Measurements from ENCODE around the gene CYB5B. TPM values are rescaled to one million over a fixed set of nuclear protein-coding genes. Genes with fewer than 3 reads are reported as not detected.

CYB5B gene
- total and polyA plus RNA-seq, 7 donors = 42.1 to 92.8 (median 54.5) TPM

DNA sequence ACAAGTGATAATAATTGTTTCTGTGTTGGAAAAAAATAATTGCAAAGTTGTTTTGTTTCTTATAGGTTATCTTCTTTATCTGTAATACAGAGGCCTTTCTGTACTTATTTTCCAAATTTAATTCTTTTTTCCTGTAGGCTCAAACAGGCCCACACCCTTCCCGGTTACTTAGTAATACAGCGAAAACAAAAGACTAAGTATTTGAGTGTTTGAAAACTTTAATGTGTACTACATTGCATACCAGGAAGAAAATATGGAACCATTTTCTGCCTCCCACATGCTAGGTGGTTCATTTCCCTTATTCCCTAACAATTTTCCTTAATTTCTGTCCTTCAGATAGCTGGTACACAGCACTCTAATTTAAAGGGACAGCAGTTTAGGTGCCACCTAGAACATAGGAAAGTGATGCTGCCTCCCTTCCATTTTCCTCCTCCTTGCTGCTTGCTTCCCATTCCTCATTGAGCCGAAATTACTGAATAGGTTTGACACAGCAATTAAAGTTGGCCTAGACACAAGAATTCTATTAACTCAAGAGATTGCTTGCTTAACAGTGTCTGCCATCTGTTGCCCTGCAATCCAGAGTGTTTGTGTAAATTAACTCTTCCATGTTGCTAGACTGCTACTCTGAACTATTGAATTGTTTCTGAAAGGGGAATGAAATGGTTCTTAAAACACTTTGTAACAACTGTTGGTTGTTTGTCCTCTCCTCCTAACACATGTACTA lies 24.2 kb downstream of the CYB5B start:
- TF ChIP-seq, protein P1, sequence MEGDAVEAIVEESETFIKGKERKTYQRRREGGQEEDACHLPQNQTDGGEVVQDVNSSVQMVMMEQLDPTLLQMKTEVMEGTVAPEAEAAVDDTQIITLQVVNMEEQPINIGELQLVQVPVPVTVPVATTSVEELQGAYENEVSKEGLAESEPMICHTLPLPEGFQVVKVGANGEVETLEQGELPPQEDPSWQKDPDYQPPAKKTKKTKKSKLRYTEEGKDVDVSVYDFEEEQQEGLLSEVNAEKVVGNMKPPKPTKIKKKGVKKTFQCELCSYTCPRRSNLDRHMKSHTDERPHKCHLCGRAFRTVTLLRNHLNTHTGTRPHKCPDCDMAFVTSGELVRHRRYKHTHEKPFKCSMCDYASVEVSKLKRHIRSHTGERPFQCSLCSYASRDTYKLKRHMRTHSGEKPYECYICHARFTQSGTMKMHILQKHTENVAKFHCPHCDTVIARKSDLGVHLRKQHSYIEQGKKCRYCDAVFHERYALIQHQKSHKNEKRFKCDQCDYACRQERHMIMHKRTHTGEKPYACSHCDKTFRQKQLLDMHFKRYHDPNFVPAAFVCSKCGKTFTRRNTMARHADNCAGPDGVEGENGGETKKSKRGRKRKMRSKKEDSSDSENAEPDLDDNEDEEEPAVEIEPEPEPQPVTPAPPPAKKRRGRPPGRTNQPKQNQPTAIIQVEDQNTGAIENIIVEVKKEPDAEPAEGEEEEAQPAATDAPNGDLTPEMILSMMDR (IDR thresholded peaks at IDR 0.05) = no peak
- Histone ChIP-seq H3K4me3 (no peak overlapping the region), H3K9me3 (no peaks in the 10 kb centered on the region), H3K36me3 (ENCODE audit: insufficient read depth in 1 of 2, low read depth in 1 of 2) (peaks cover 0 to 10% of the 10 kb centered on the region in 2 donors), H3K4me1 (peaks cover 37% of the 10 kb centered on the region), H3K27me3 (ENCODE audit: insufficient read depth in 3 of 3, low read length in 2 of 3) (no peaks in the 10 kb centered on the region), H3K27ac (peak overlapping the region; percentile 60)
- ATAC-seq (peak; percentile 73 to 79 (median 78)), DNase-seq (no peak)
- WGBS, 3 donors = 38 to 42% (median 41%) methylated on average over 3 of the region's 3 CpGs
- intact Hi-C loops (cut with DNase I) = no loop called here

DNA sequence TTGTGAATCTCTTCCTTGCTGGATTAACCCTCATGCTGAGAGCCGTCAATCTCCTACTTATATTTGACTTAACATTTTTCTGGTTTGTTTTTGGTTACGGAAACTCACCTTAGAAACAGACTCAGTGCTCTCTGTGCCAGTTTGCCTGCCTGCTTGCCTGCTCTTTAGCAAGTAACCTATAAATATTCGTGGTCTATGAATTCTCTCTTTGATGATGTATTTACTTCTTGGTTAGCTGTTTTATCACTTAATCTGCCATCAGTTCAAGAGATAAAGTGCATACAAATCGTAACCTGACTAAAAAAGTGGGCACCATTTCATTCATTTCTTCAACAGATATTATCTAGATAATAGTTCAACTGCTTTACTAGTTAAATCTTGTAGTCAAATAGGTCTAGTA lies 26.7 kb downstream of the CYB5B start:
- 65 to 83% (median 78%) methylated on average over 4 of the region's 4 CpGs for WGBS, 3 donors

DNA sequence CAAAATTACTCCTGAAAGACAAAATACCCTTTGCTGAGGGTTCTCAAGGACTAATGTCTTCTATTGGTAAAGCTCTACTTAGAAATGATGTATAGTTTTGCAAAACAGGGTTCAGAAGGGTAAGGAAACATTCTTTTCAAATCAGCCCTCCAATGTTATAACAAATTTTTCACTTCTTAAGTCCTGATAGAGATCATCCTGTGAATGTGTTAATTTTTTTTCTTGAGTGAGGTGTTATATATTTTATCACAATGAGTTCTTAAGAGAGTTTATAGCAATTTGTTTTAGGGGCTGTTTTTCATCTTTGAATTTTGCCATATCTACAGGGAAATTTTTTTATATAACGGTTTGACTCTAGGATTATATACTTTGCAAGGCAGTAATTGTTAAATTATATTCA lies 29.5 kb downstream of the CYB5B start:
- TF ChIP-seq, protein P1 (IDR thresholded peaks at IDR 0.05) = no peak
- H3K4me1 ChIP-seq = peaks cover 6% of the 10 kb centered on the region
- no peak overlapping the region for H3K4me3 ChIP-seq
- intact Hi-C loops (cut with DNase I) = no loop called here
- DNase-seq = no peak
- H3K36me3 ChIP-seq (ENCODE audit: insufficient read depth in 1 of 2, low read depth in 1 of 2) = peaks cover 0 to 4% of the 10 kb centered on the region in 2 donors
- H3K9me3 ChIP-seq = no peaks in the 10 kb centered on the region
- 55 to 88% (median 87%) methylated on average over 1 of the region's 1 CpG for WGBS, 3 donors
- ATAC-seq = no peak
- no peaks in the 10 kb centered on the region for H3K27me3 ChIP-seq (ENCODE audit: insufficient read depth in 3 of 3, low read length in 2 of 3)
- H3K27ac ChIP-seq = no peak overlapping the region

More for the DNA sequence above, 26.7 kb downstream of the CYB5B start:
- intact Hi-C loops (cut with DNase I) = no loop called here
- H3K36me3 ChIP-seq (ENCODE audit: insufficient read depth in 1 of 2, low read depth in 1 of 2) = peaks cover 0 to 14% of the 10 kb centered on the region in 2 donors
- H3K9me3 ChIP-seq = no peaks in the 10 kb centered on the region
- TF ChIP-seq, protein P1 (IDR thresholded peaks at IDR 0.05) = no peak
- no peak overlapping the region for H3K27ac ChIP-seq
- ATAC-seq (no peak), DNase-seq (no peak)
- H3K4me3 ChIP-seq = no peak overlapping the region
- H3K4me1 ChIP-seq = peaks cover 25% of the 10 kb centered on the region
- H3K27me3 ChIP-seq (ENCODE audit: insufficient read depth in 3 of 3, low read length in 2 of 3) = no peaks in the 10 kb centered on the region

DNA sequence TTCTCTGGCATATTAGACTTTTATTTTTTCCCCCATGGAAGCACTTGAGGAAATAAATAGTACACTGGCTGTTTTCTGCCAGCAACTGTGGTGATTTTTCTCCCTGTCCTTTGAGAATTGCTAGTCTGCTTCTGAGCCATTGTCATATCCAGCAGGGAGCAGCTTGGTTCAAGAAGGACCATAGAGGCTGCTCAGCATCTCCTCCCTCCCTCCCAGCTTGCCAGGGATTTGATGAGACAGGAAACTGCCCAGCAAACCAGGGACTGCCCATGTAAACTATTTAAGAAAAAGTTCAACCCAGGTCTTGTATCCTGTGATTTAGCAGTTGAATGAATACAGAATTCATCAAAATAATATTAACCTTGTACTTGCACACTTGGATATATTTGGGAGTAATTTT lies 39.5 kb downstream of the CYB5B start:
- no peak overlapping the region for H3K4me3 ChIP-seq
- no peaks in the 10 kb centered on the region for H3K27me3 ChIP-seq (ENCODE audit: insufficient read depth in 3 of 3, low read length in 2 of 3)
- peaks cover 0 to 41% of the 10 kb centered on the region in 2 donors for H3K36me3 ChIP-seq (ENCODE audit: insufficient read depth in 1 of 2, low read depth in 1 of 2)
- ATAC-seq (no peak), DNase-seq (no peak)
- intact Hi-C loops (cut with DNase I) = no loop called here
- TF ChIP-seq, protein P1 (IDR thresholded peaks at IDR 0.05) = no peak
- peaks cover 6% of the 10 kb centered on the region for H3K4me1 ChIP-seq
- H3K9me3 ChIP-seq = no peaks in the 10 kb centered on the region
- no peak overlapping the region for H3K27ac ChIP-seq
